Measurements from ENCODE around the gene PPP4R4.

PPP4R4 gene

GRCh38 chr14:94303111-94303510, 129.0 kb downstream of the PPP4R4 start:
- FAIRE-seq, result no peak
- TF ChIP-seq TAF1 (IDR thresholded peaks at IDR 0.05; ENCODE audit: borderline replicate concordance, low read depth, low read length) (no peak), POLR2AphosphoS5 (IDR thresholded peaks at IDR 0.05; ENCODE audit: low read depth, low read length) (no peak), POLR2A (IDR thresholded peaks at IDR 0.05; ENCODE audit: low read depth, low read length) (no peak)

DNA sequence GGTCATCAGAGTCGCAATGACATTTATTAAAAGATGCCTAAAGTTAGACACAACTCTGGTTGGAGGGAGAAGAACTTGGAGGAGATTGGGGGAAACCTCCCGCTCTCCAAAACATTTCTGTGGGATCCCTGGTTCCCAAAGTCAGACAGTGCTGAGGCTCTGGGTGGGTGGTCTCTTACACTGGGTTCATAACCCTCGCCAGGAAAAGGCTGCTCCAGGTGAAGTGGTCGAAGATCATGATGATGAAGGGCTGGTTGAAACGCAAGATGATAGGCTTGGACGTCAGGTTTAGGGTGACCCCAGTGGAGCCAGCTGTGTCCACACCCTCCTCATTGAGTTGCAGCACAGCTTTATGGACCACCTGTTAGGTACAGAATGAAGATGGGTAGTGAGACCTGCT, 130.1 kb downstream of the PPP4R4 start:
- FAIRE-seq (no peak), DNase-seq (ENCODE audit: insufficient read length) (no peak)
- TF ChIP-seq POLR2A (IDR thresholded peaks at IDR 0.05; ENCODE audit: low read depth, low read length), result no peak
- TF ChIP-seq POLR2AphosphoS5 (IDR thresholded peaks at IDR 0.05; ENCODE audit: low read depth, low read length), result no peak
- TF ChIP-seq TAF1 (IDR thresholded peaks at IDR 0.05; ENCODE audit: borderline replicate concordance, low read depth, low read length), result no peak

More at GRCh38 chr14:94303111-94303510, 129.0 kb downstream of the PPP4R4 start:
- DNase-seq (ENCODE audit: insufficient read length), result no peak

- FAIRE-seq, result no peak
- no peak for DNase-seq (ENCODE audit: insufficient read length)
- TF ChIP-seq POLR2AphosphoS5 (IDR thresholded peaks at IDR 0.05; ENCODE audit: low read depth, low read length) (no peak), POLR2A (IDR thresholded peaks at IDR 0.05; ENCODE audit: low read depth, low read length) (no peak), TAF1 (IDR thresholded peaks at IDR 0.05; ENCODE audit: borderline replicate concordance, low read depth, low read length) (no peak)
These were observed 131.5 kb downstream of the PPP4R4 start for GRCh38 chr14:94305620-94306019.

GRCh38 chr14:94306047-94306978, 132.2 kb downstream of the PPP4R4 start:
- no peak for DNase-seq (ENCODE audit: insufficient read length)
- no peak for FAIRE-seq
- TF ChIP-seq POLR2AphosphoS5 (IDR thresholded peaks at IDR 0.05; ENCODE audit: low read depth, low read length), result no peak
- TF ChIP-seq TAF1 (IDR thresholded peaks at IDR 0.05; ENCODE audit: borderline replicate concordance, low read depth, low read length), result no peak
- TF ChIP-seq POLR2A (IDR thresholded peaks at IDR 0.05; ENCODE audit: low read depth, low read length), result no peak

- FAIRE-seq (no peak), DNase-seq (ENCODE audit: insufficient read length) (no peak)
- TF ChIP-seq POLR2AphosphoS5 (IDR thresholded peaks at IDR 0.05; ENCODE audit: low read depth, low read length), result no peak
- no peak for TF ChIP-seq POLR2A (IDR thresholded peaks at IDR 0.05; ENCODE audit: low read depth, low read length)
These were observed 133.4 kb downstream of the PPP4R4 start for GRCh38 chr14:94307410-94307992.

- FAIRE-seq (no peak), DNase-seq (ENCODE audit: insufficient read length) (no peak)
- TF ChIP-seq TAF1 (IDR thresholded peaks at IDR 0.05; ENCODE audit: borderline replicate concordance, low read depth, low read length), result no peak
- no peak for TF ChIP-seq POLR2A (IDR thresholded peaks at IDR 0.05; ENCODE audit: low read depth, low read length)
- TF ChIP-seq POLR2AphosphoS5 (IDR thresholded peaks at IDR 0.05; ENCODE audit: low read depth, low read length), result no peak
These were observed 135.6 kb downstream of the PPP4R4 start for GRCh38 chr14:94309721-94310120.

- FAIRE-seq (no peak), DNase-seq (ENCODE audit: insufficient read length) (no peak)
- TF ChIP-seq TAF1 (IDR thresholded peaks at IDR 0.05; ENCODE audit: borderline replicate concordance, low read depth, low read length) (no peak), POLR2AphosphoS5 (IDR thresholded peaks at IDR 0.05; ENCODE audit: low read depth, low read length) (no peak), POLR2A (IDR thresholded peaks at IDR 0.05; ENCODE audit: low read depth, low read length) (no peak)
These were observed 136.1 kb downstream of the PPP4R4 start for GRCh38 chr14:94310248-94310647.

DNA sequence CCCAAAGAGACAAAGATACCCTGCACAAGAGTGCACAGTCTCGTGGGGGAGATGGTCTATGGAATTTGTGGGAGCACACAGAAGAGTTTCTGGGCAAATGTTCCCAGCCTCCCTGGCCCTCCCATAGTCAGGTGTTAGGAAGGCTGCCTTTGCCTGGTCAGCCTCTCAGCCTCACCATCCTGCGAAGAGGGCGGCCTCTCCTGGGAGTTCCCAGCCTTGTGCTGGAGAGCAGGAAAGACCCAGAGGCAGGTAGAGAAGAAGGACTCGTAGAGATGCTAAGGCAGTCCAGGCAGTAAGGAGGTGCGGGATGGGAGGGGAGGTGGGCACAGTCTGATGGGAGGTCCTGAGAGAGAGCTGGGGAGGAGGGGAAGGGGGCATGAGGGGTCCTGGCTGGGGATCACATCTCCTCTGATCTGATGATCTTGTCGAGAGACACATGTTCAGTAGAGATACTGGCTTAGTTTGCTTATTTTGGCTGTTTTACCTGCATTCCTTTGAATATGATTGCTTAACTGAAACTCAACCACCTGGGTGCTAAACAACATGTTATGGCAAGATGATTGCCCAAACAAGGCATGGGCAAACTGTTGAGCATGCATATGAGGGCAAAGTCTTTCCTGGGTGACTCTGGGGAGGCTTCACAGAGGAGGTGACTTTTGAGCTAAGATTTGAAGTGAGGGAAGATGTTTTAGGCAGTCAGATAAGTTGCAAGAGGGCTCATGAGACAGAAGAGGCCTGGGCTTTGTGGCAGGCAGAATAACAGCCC, 138.5 kb downstream of the PPP4R4 start:
- TF ChIP-seq POLR2AphosphoS5 (IDR thresholded peaks at IDR 0.05; ENCODE audit: low read depth, low read length), result no peak
- TF ChIP-seq TAF1 (IDR thresholded peaks at IDR 0.05; ENCODE audit: borderline replicate concordance, low read depth, low read length), result no peak
- no peak for TF ChIP-seq POLR2A (IDR thresholded peaks at IDR 0.05; ENCODE audit: low read depth, low read length)
- no peak for DNase-seq (ENCODE audit: insufficient read length)
- no peak for FAIRE-seq

DNA sequence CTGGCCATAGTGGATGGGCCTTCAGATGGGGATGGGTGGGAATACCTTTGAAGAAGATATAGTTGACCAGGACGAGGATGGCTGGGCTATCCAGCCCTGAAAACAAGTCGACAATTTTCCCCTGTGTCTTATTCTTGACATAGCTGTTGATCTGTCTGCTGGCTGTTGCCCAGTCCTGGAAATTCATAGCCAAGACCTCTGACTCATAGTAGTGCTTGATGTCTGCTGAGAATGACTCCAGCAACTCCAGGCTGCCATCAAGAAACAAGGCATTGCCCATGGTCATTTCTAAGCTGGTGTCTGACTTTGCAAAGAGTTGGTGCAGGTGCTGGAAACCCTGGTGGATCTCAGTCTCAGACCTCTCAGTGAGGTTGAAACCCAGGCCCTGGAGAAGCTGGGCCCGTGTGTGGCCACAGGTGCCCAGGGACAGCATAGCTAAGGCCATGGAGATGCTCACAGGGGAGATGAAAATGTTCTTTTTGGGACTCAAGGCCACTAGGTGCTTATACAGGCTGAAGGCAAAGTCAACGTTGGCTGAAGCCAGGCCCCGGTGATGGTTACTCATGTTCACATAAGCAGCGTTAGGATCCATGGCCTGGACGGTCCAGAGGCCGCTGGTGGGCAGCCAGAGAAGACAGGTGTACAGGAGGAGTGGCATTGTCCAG, 140.0 kb downstream of the PPP4R4 start:
- no peak for TF ChIP-seq TAF1 (IDR thresholded peaks at IDR 0.05; ENCODE audit: borderline replicate concordance, low read depth, low read length)
- no peak for TF ChIP-seq POLR2AphosphoS5 (IDR thresholded peaks at IDR 0.05; ENCODE audit: low read depth, low read length)
- no peak for TF ChIP-seq POLR2A (IDR thresholded peaks at IDR 0.05; ENCODE audit: low read depth, low read length)
- no peak for FAIRE-seq
- no peak for DNase-seq (ENCODE audit: insufficient read length)

DNA sequence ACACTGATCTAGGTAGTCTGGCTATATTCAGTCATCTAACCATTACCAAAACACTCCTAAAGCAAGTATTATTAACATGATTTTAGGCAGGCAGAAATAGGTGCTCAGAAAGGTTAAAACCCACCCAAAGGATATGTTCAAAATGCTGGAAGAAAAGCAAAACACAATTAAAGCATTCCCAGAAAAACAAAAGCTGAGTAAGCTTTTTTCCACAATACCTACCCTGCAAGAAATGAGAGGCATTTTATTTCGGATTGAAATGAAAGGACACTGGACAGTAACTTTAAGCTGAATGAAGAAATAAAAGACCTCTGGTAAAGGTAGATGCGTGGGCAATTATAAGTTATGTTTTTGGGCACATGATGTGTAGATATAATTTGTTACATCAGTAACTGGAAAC, 140.8 kb downstream of the PPP4R4 start:
- no peak for FAIRE-seq
- no peak for DNase-seq (ENCODE audit: insufficient read length)
- TF ChIP-seq TAF1 (IDR thresholded peaks at IDR 0.05; ENCODE audit: borderline replicate concordance, low read depth, low read length) (no peak), POLR2AphosphoS5 (IDR thresholded peaks at IDR 0.05; ENCODE audit: low read depth, low read length) (no peak), POLR2A (IDR thresholded peaks at IDR 0.05; ENCODE audit: low read depth, low read length) (no peak)

GRCh38 chr14:94316692-94317091, 142.6 kb downstream of the PPP4R4 start:
- TF ChIP-seq POLR2AphosphoS5 (IDR thresholded peaks at IDR 0.05; ENCODE audit: low read depth, low read length) (no peak), POLR2A (IDR thresholded peaks at IDR 0.05; ENCODE audit: low read depth, low read length) (no peak), TAF1 (IDR thresholded peaks at IDR 0.05; ENCODE audit: borderline replicate concordance, low read depth, low read length) (no peak)
- DNase-seq (ENCODE audit: insufficient read length), result no peak
- no peak for FAIRE-seq
